ENCODE measurements around the gene LMO7.
"Not testable (repeated sequence)": the region's sequence is repeated elsewhere in the genome, so short reads cannot be mapped to it uniquely, and the experiment has no call there.

LMO7 gene

DNA sequence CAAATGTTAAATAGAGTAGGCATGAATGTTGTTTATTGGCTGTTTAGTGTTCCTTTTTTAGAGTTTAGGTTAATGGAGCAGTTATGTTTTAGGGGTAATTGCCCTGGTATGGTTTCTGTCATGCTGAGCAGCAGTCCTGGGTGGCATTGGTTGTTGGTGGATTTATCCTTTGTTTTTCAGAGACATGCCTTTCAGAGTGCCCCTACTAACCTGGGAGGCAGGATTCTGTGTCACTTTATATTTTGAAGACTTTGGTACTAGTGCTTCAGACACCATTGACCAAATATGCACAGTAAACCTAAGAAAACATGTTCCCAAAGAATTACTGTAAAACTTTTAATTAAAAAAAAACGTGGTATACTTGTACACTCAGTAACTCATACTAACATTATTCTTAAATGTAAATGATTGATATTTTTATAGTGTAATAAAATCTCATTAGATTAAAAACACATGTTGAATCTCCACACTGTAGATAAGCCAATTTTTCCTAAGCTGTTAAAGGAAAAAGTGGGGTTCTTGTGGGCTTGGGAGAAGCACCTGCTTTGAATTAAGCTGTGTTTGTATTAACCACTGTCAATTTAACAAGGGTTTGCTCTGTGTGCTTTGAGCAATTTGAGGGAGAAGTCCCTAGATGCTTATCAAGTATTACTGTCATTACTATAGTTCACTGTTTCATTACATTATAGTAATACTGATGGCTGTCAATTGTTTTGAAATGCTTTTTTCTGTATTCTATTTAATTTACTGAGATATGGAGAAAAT is 133.2 kb downstream of the LMO7 start:
- DNase-seq (ENCODE audit: low read depth in 2 of 2, low spot score in 1 of 2) = no peak

DNA sequence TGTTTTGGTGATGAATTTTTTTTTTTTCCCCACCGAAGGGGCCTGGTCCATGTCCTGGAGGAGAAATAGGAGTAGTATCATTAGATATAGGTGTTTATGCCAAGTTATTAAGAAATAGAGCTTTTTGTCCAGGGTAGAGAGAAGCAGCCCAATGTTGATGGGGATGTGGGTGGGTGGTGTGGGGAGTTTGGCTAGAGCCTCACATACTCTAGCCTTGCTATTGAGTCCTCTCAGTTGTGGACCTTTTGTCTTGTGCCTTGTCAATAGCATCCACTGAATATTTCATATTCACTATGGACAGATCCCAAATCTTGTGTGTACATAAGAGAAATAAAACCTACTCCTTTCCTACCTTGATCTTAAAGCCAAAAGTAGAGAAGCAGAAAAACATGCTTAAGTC is 134.0 kb downstream of the LMO7 start:
- no peak for DNase-seq (ENCODE audit: low read depth in 2 of 2, low spot score in 1 of 2)

DNA sequence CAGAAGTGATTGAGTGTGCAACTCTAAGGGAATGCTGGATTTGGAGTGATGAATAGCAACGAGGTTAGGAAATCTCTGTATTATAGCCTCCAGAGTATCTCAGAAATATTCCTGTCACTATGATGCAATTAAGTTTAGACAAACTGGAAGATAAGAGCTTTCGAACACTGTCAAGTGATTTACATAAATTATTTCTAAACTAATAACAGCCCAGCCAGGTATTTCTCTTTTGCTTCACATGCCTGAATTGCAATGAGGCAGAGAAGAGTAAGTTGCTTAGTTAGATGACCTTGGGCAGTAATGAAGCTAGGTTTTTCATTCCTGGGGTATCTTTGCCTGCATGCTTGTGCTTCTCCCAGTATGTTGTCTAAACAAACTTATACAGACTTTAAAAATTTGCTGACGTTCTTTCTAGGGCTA is 134.5 kb downstream of the LMO7 start:
- no peak for DNase-seq (ENCODE audit: low read depth in 2 of 2, low spot score in 1 of 2)

DNA sequence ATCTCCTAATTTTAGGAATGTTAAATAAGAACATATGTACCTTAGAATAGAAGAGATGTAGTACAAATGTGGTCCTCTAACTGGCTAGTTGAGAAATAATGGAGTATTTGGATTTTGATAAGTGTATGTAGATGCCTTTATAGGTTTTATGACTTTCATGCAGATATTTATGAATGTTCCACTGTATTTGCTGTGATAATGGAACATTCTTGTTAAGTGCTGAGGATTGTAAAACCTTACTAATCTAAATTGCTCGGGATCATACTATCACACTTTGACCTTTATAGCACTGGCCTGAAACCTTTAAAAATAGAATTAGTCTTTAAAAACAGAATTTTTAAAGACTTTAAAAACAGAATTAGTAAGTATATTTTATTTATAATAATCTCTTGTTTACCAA is 135.1 kb downstream of the LMO7 start:
- DNase-seq (ENCODE audit: low read depth in 2 of 2, low spot score in 1 of 2) = no peak

DNA sequence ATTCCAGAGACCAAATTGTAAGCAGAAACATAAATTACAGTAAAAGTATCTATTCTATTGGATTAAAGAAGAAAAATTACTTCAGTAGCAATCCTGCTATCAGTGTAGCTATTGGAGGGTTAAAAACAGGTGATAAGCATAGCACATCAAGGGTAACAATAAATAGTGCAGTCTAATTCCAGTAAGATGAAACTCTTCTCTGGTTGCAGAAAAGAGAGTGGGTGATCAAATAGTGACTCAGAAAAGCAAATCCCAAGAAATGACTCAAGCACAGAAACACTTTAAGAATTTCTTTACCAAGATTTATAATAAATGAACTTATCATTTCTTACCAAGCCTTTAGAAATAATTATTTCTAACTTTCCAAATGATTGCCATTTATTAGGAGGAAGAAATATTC is 135.7 kb downstream of the LMO7 start:
- no peak for DNase-seq (ENCODE audit: low read depth in 2 of 2, low spot score in 1 of 2)

DNA sequence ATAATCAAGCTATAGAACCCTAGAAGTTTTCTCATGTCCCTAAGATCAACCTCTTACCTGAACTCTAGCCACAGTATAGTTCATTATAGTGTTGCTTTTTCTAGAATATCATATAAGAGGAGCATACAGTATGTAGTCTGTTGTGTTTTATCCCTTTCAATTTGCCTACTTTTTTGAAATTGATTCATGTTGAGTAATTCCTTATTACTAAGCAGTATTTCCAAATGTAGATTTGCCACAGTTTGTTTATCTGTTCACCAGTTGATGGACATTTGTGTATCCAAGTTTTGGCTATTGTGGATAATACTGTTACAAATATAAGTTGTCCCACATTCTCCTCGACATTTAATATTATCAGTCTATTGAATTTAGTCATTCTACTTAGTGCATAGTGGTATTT is 138.0 kb downstream of the LMO7 start:
- no peak for DNase-seq (ENCODE audit: low read depth in 2 of 2, low spot score in 1 of 2)

DNA sequence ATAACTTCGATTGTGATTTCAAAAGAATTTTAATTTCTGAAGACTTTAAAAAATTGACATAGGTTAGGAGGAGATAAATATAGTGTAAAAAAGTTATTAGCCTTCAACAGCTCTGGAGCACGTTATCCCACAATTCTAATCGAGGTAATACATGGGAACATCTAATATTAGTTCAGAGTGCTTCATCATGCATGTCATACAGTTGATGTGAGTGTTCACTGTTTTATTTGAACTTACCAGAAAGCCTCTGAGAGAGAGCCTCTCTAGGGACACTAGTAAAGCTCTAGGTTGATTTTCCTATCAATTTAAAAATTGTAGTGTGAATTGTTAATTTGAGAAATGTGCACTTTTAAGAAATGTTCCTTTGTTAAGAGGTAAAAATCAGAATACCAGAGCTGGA is 140.4 kb downstream of the LMO7 start:
- DNase-seq (ENCODE audit: low read depth in 2 of 2, low spot score in 1 of 2) = no peak

DNA sequence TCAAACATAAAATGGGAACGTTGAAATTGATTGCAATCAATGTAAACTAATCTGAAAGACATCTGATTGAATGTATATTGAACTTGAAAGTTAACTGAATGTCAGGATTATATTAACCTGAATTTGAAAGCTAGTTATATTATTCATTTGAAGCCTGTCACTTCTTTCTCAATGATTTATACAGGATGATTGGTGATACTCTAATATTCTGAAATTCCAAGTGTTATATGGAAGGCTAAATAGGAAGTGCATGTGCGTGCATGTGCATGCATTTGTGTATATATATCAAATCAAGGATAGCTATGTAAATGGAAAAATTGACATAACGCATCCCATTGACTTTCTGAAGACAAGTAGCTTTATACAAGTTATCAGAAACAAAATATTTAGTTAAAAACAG is 143.3 kb downstream of the LMO7 start:
- DNase-seq (ENCODE audit: low read depth in 2 of 2, low spot score in 1 of 2) = no peak

DNA sequence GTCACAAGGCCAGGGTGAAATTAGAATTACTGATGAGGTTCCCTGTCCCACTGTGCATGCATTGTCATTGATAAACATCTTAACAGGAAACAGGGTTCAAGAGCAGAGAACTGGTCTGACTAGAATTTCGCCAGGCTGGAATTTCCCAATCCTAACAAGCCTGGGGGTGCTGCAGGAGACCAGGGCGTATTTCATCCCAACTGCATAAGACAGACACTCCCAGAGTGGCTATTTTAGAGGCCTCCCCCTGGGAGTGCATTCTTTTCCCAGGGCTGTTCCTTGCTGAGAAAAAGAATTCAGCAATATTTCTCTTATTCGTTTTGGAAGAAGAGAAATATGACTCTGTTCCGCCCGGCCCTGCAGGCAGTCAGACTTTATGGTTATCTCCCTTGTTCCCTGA is 144.0 kb downstream of the LMO7 start:
- not testable (repeated sequence) for DNase-seq (ENCODE audit: low read depth in 2 of 2, low spot score in 1 of 2)

DNA sequence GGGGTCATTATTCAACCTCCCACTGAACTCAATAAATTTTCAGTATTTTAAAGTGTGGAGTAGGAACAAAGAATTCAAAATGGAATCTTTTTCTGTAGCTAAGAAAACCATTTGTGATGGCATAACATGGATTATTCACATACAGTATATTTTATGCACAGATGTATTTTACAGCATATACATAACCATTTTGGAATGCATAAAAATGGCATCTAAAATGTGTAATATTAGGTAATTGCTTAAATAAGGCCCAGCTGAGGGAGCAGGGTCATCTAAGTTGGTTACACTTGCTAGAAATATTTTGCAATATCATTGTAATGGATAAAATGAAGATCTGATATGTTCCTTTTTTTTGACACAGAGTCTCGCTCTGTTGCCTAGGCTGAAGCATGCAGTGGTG is 146.9 kb downstream of the LMO7 start:
- DNase-seq (ENCODE audit: low read depth in 2 of 2, low spot score in 1 of 2) = no peak

DNA sequence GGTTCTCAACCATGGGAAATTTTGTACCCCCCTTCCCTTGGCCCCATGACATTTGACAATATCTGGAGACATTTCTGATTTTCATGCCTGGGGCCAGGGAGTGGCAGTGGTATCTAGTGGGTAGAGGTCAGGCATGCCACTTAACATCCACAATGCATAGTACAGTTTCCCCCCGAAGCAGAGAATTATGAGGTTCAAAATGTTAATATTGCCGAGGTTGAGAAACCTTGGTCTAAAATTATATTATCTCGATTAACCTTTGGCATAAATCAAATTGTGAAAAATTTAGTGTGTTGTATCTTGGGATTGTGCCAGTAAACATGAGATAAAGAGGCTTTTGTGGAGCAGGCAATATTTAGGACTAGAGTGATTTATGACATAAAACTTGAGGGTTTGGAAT is 147.9 kb downstream of the LMO7 start:
- DNase-seq (ENCODE audit: low read depth in 2 of 2, low spot score in 1 of 2) = no peak

DNA sequence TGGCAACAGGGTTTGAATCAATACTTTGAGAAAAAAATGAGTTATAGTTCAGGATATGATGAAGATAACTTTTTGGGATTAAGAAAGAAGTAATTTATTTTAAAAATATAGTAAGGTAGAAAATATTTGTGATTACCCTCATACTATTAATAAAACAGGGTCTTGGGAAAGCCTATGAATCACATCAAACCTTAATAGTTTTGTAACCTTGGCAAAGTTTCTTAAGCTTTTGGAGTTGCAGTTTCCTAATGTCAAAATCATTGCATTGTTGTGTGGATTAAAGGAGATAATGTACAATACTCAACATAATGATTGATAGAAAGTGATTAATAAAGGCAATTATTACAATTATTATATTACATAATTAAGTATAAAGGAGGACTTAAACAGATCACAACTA is 149.0 kb downstream of the LMO7 start:
- no peak for DNase-seq (ENCODE audit: low read depth in 2 of 2, low spot score in 1 of 2)

DNA sequence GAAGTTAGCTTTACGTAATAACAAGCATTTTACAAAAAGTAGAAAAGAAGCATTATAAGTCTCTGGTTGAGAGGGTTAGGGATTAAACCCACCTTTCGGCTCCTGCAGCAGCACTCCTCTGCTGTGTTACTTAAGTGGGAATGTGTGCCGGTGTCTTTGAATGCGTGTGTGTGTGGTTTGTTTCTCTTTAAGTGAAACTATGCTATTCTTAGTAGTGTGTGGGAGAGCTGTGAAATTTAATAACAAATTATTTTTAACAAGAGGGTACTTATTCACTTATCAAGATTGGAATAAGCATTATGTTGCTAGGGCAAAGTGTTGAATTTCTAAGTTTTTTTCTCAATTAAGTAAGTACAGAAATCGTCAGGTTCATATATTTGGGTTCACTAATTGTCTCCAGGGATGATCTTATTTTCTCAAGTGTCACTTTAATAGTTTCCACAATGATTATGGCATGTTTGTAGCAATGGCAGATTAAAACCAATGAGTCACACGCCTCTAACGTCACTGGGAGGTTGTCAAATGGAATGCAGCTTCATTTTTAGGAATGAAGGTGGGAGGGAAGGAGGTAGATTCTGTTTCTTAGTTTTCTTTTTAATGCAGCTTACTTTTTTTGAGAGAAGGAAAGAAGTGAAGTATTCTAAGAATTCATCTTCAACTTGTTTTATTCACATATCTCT is 151.3 kb downstream of the LMO7 start:
- no peak for DNase-seq (ENCODE audit: low read depth in 2 of 2, low spot score in 1 of 2)

DNA sequence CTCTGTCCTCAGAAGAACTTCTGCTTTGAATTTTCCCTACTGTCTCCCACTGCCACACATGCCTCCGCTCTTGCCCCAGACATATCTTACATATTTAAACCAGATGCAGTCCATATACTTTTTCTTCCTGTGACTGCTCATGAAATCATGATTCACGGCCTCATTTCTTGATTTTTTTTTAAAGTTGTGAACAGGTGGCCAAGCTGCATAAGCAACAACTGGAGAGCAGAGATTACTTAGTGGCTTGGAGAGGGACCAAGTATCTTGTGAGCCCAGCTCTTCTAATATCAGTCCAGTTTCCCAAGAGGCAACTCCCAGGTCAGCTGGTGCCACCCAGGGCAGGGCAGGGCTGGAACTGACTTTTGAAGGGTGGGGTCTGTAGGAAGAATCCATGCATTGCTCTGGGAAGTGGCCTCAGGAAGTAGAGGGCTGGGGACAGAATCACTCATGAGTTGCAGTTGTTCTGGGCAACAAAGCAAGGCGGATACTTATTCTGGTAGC is 152.4 kb downstream of the LMO7 start:
- no peak for DNase-seq (ENCODE audit: low read depth in 2 of 2, low spot score in 1 of 2)

DNA sequence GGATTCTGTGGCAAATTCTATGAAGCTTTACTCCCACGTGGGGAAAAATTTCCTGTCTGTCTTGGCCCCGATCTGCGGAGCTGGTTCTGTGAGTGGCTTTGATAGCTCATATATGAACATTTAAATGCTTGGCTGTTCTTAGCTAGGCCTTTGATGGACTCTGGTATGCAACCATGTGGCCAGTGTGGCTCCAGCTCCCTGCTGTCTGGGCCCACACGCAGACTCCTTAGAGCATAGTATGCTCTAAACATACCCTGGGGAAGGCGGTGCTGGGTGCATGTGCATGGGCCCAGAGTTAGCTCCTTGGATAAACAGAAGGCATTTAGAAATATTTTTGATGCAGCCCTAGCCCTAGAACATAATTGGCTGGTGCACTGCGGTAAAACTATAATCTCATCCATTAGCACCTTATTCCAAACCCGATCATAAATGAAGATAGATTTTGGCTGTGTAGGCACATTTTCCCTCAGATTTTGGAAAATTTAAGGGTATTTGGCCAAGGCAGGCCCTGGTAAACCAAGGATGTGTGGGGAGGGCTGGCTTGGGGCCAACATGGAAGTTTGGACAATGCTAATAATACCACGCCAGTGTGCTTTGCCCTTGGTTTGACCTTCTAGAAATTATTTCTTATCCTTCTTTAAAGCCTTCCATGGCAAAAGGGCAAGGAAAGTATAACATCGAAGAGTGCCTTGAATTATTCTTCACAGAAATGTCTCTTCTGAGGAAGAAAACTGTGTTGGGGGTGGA is 153.5 kb downstream of the LMO7 start:
- DNase-seq (ENCODE audit: low read depth in 2 of 2, low spot score in 1 of 2) = no peak

DNA sequence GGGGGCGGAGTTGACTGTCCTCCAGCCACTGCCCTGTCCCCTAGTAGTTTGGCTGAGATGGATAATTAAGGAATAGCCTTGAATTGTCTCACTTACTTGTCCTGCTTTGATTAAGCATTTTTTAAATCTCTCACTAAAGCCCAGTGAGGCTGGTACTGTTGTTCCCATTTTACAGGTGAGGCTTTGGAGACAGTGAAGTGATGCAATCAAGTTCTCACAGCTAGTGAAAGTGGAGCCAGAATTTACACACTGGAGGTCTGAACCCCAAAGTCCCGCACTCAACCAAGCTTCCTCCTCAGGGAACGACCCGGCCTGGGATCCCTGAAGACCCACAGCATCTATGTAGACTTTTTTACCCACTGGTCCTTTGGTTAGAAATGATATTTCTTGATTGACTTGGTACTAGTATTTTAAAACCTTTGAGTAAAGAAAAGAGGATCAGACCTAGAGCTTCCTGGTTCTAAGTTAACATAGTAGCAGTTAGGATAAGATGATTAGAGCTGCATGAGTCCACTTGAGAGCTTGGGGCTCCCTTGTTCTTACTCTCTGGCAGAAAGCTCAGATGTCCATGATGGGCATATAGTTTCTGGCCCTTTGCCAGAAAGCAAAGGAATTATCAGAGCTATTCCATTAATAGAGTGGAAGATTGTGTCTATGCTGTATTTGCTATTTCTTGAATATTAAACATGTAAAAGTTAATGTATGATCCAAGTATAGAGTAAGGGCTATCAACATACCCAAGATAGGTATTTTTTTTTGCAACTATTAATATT is 154.3 kb downstream of the LMO7 start:
- no peak for DNase-seq (ENCODE audit: low read depth in 2 of 2, low spot score in 1 of 2)

DNA sequence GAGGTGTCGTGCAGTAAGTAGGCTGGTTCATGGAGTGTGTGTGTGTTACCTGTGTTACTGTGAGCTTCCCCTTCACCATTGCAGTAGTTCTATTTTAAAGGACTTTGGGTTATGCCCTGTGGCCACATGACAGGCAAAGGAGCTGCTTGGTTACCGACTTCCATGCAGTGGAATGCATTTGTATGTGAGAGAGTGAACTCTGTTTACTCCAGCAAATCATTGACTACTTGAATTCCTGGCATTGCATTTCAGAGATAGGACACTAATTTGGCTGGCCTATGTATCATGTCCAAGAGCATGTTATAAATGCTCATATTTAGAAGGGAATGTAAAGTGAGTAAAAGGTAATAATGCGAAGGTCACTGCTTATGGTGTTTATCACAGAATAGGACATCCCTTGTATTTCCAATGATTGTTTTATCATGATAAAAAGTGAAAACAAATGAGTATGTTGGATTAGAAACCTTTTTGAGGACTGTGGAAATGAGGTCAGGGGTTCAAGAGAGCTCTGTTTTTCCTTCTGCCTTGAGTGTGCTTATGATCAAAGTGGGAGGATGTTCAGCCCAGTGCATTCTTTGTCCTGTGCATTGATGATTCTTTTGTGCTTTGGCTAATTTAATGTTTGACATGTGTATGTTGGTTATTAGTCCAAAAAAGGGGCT is 156.5 kb downstream of the LMO7 start:
- DNase-seq (ENCODE audit: low read depth in 2 of 2, low spot score in 1 of 2) = no peak

DNA sequence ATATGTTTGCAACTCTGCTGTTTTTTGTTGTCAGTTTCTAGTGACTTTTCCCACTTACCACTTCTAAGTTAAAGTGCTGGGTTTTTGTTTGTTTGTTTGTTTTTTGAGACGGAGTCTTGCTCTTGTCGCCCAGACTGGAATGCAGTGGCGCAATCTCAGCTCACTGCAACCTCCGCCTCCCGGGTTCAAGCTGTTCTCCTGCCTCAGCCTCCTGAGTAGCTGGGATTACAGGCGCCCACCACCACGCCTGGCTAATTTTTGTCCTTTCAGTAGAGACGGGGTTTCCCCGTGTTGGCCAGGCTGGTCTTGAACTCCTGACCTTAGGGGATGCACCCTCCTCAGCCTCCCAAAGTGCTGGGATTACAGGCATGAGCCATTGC is 157.0 kb downstream of the LMO7 start:
- not testable (repeated sequence) for DNase-seq (ENCODE audit: low read depth in 2 of 2, low spot score in 1 of 2)

DNA sequence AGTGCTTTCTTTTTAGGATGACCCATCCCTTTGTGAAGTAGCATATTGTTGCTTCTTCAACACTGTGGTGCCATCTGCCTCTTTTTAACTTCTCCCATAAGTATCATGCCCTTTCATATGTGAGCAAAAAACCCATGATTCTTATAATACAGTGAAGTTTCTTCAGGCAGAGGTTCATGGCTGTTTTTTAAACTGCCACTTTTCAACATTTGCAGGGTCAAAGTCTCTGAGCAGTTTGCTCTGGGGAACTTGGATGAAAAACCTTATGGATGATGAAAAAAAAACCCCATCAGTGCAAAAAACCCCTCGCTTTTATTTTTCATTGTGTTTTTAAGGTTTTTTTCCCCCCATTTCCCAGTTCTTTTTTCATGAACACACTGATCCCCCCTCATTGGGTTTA is 158.5 kb downstream of the LMO7 start:
- DNase-seq (ENCODE audit: low read depth in 2 of 2, low spot score in 1 of 2) = no peak

DNA sequence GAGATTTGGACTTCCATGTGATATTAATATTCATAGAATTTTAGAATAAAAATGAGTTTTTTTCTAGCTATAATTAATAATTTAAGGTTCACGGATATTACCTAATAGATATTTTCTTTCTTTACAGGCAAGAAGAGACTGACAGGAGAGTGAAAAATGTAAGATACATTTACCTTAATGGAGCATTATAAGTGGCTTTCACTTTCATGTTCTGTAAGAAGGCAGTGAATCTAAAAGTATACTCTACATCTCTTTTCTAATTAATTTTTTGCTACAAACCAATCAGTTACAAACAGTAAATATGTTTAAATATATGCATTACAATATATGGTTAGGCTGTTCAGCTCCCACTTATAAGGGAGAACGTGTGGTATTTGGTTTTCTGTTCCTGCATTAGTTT is 159.1 kb downstream of the LMO7 start:
- no peak for DNase-seq (ENCODE audit: low read depth in 2 of 2, low spot score in 1 of 2)

DNA sequence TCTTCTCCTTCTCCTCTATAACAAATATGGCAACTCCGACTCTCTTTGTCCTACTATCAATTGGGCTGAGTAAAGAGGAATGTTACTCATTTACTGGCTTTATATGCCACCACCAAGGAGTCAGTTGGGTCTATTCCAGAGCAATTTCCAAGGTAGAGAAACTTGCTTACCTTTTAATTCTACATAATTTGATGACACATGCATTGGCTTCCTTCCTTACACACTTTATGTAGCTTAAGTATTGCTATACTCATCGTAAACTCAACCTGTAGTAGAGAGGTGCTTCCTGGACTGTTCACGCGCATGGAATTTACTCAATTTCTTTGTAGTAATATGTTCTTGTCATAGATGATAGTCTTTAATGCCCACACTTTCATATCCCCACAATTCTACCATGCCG is 160.7 kb downstream of the LMO7 start:
- no peak for DNase-seq (ENCODE audit: low read depth in 2 of 2, low spot score in 1 of 2)

All from stimulated activated CD8-positive, alpha-beta memory T cell treated with anti-CD3 and anti-CD28 coated beads, Interleukin-4, amount 100 ng/mL, for 4 hours (primary cell).